SK-N-MC (cell line): ENCODE data around the gene RGL1.

Experiments
- EZH2 ChIP-seq: fragments of 200-600 bp; sonication (generic); IDR thresholded peaks from one replicate; pipeline ENCODE4 v1.6.1; 2017; ENCODE audit warnings: antibody characterized with exemption
- FOXP2 ChIP-seq: optimal IDR thresholded peaks from 2 replicates; pipeline ENCODE3; 2011; ENCODE audit warnings: mild to moderate bottlenecking, moderate library complexity; ENCODE audit not compliant: insufficient read depth; ENCODE audit errors: extremely low read length, control extremely low read depth
- POLR2AphosphoS5 ChIP-seq: IDR thresholded peaks from 2 replicates; pipeline ENCODE4 v1.6.1; 2012; ENCODE audit warnings: mild to moderate bottlenecking, low read depth, low read length, borderline replicate concordance

DNA sequence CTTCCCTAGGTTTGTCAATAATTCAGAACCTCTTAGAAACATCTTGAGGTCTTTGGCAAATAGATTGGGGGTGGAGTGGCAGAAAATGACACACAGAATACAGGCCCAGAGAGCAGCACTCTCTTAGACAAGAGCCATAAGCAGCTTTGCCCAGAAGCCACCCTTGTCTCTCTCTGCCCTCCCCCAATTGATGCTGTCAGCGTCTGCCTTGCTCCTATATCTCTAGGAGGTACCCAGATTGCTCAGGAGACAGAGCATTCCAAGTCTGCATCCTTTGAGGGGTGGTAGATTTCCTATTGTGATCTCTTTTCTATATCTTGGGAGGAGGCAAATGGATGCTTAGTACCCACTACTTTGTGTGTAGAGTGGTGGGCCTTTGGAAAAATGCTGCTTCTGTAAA lies 1.8 kb downstream of the RGL1 start:
- no peak for TF ChIP-seq POLR2AphosphoS5
- TF ChIP-seq EZH2, result no peak
- TF ChIP-seq FOXP2, result no peak
